Measurements from ENCODE around the gene CXXC1.
"Not testable (repeated sequence)": the region's sequence is repeated elsewhere in the genome, so short reads cannot be mapped to it uniquely, and the experiment has no call there.

Gene CXXC1

GRCh38 chr18:50297621-50298442 lies 10.3 kb upstream of the CXXC1 start:
- DNase-seq (ENCODE audit: extremely low read depth, low read depth): no peak
- TF ChIP-seq, protein P1, sequence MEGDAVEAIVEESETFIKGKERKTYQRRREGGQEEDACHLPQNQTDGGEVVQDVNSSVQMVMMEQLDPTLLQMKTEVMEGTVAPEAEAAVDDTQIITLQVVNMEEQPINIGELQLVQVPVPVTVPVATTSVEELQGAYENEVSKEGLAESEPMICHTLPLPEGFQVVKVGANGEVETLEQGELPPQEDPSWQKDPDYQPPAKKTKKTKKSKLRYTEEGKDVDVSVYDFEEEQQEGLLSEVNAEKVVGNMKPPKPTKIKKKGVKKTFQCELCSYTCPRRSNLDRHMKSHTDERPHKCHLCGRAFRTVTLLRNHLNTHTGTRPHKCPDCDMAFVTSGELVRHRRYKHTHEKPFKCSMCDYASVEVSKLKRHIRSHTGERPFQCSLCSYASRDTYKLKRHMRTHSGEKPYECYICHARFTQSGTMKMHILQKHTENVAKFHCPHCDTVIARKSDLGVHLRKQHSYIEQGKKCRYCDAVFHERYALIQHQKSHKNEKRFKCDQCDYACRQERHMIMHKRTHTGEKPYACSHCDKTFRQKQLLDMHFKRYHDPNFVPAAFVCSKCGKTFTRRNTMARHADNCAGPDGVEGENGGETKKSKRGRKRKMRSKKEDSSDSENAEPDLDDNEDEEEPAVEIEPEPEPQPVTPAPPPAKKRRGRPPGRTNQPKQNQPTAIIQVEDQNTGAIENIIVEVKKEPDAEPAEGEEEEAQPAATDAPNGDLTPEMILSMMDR (IDR thresholded peaks at IDR 0.05; ENCODE audit: low read depth, low read length): no peak

- no peak for DNase-seq (ENCODE audit: extremely low read depth, low read depth)
- TF ChIP-seq, protein P1 (IDR thresholded peaks at IDR 0.05; ENCODE audit: low read depth, low read length): no peak
Measured at GRCh38 chr18:50293039-50293438, 5.5 kb upstream of the CXXC1 start.

DNA sequence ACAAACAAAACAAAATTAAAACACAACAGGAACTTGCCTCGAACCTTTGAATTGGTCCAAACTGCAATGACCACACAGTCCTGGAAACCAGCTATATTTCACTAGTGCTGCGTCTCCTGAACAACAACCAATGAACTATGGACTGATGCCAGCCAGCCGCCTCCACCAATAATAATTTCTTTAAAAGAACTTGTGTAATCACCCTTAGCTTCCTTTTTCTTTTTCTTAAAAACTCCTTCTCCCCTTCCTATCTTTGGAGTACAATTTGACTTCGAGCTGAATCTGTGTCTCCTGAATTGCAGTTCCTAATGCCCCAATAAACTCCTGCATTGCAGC lies 1.6 kb upstream of the CXXC1 start:
- no peak for DNase-seq (ENCODE audit: extremely low read depth, low read depth)

DNA sequence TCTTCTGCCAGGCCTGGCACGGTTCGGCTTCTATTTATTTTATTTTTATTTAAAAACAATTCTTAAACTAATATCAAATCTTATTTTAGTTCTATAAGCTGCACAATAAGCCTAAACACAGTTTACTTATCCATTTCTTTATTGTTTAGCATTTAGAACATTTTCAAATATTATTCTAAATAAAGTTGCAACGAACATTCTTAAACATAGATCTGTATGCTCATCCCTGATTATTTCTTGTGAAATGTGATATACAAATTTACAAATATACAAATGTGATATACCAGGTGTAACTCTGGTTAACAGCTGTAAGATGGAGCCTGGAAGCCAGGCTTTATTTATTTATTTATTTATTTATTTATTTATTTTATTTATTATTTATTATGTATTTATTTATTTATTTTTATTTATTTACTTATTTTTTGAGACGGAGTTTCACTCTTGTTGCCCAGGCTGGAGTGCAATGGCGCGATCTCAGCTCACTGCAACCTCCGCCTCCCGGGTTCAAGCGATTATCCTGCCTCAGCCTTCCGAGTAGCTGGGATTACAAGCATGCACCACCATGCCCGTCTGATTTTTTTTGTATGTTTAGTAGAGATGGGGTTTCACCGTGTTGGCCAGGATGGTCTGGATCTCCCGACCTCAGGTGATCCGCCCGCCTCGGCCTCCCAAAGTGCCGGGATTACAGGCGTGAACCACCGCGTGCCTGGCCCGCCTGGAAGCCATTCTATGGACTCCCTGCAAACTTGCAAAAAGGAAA lies 1.0 kb upstream of the CXXC1 start:
- not testable (repeated sequence) for DNase-seq (ENCODE audit: extremely low read depth, low read depth)

More for the DNA sequence above, 1.6 kb upstream of the CXXC1 start:
- TF ChIP-seq, protein P1 (IDR thresholded peaks at IDR 0.05; ENCODE audit: low read depth, low read length): no peak

DNA sequence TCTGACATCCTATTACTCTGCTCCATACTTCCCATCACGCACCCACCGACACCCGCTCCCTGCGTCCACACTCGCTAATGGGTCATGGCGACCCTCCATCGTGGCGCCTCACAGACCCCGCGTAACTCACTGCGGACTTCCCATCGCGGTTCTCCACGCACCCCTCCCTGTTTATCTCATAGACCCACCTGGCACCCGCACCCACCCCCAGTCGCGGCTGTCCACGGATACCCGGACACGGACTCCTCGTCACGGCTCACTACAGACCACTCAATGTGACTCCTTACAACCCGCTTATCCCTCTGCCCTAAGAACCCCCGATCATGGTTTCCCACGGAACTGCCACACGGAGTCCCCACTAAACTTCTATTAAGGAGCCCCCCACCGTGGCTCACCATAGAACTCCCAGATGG lies 458 bp downstream of the CXXC1 start:
- no peak for DNase-seq (ENCODE audit: extremely low read depth, low read depth)
- TF ChIP-seq, protein P1 (IDR thresholded peaks at IDR 0.05; ENCODE audit: low read depth, low read length): no peak

- DNase-seq (ENCODE audit: extremely low read depth, low read depth): no peak
Measured at GRCh38 chr18:50286391-50287027, 983 bp downstream of the CXXC1 start.

GRCh38 chr18:50285631-50286321 lies 1.7 kb downstream of the CXXC1 start:
- TF ChIP-seq, protein P1 (IDR thresholded peaks at IDR 0.05; ENCODE audit: low read depth, low read length): no peak
- DNase-seq (ENCODE audit: extremely low read depth, low read depth): no peak

More at GRCh38 chr18:50286391-50287027, 983 bp downstream of the CXXC1 start:
- TF ChIP-seq, protein P1 (IDR thresholded peaks at IDR 0.05; ENCODE audit: low read depth, low read length): no peak
